SU-DHL-6 (cell line): ENCODE data around the gene DSCAML1.

Source experiments
- CTCF ChIP-seq: fragments of 200-600 bp; sonication (generic); IDR thresholded peaks from one replicate; pipeline ENCODE4 v1.5.1; 2017; ENCODE audit warnings: antibody characterized with exemption, mild to moderate bottlenecking, low read length, moderate library complexity; ENCODE audit not compliant: insufficient read depth, poor library complexity, severe bottlenecking
- EZH2phosphoT487 ChIP-seq: fragments of 200-600 bp; sonication (generic), shearing (Covaris generic); conservative IDR thresholded peaks from 2 replicates; pipeline ENCODE4 v1.6.1; 2018; ENCODE audit warnings: mild to moderate bottlenecking, antibody characterized with exemption, low read length, moderate library complexity, mixed read lengths

- TF ChIP-seq CTCF (no peak), EZH2phosphoT487 (no peak)
Observed at GRCh38 chr11:117677729-117678310, 119.2 kb downstream of the DSCAML1 start.
